NCI-H2081 (cell line): ENCODE data around the gene ARMH4.
"Not testable (repeated sequence)": the region's sequence is repeated elsewhere in the genome, so short reads cannot be mapped to it uniquely, and the experiment has no call there.

Experiments
- DNase-seq, 2 experiments: peaks; one replicate each; lab custom pipeline; 2025; lab: John Stamatoyannopoulos, UW

ARMH4 gene

DNA sequence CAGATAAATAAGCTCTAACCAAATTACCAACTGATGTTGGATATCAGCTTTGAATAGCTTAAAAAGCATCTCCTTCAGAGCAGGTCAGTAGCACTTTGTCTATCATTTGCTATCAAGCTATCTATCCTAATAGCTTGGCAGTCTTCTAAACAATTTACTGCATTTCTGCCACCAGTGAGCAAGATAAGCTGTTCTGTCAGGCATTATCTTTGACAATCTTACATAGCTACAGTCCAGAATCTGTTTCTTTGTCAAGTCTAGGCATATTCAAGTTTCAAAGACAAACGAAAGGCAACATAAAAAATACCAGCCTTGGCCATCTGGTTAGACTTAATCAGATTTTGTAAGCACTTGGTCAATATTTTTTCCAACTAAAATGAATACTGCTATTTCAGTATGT is 5.6 kb downstream of the ARMH4 start:
- no peak for DNase-seq

DNA sequence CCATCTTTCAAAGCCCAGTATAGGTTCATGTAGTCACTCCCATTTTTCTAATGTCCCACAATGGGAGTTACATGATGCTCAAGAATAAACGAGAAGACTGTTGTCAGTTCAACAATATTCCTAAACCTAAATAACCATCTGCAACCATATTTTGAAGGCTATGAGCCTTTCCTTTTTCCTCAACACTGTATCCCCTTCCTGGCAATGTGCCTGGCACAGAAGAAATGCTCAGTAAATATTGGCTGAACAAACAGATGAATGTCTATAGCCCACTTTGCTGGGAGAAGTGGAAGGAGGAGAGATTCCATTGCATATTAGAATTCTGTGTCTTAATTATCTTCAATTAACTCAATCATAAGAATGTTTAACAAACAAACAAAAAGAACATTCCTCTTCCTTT is 6.1 kb downstream of the ARMH4 start:
- DNase-seq: no peak

DNA sequence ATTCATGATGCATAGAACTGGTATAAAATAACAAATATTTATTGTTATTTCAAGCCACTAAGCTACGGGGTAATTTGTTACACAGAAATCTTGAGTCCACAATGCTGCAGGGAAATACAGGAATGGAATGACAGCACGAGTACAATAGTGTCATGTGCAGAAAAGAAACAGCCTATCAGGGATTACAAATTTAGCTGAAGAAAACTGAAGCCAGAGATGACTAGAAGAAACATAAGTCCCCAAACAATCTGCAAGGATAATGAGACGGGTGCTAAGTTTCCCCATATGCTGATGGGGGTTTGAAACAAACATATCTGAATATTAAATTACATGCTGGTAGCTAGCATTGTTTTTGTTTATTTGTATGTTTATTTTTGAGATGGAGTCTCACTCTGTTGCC is 8.9 kb downstream of the ARMH4 start:
- DNase-seq: no peak

DNA sequence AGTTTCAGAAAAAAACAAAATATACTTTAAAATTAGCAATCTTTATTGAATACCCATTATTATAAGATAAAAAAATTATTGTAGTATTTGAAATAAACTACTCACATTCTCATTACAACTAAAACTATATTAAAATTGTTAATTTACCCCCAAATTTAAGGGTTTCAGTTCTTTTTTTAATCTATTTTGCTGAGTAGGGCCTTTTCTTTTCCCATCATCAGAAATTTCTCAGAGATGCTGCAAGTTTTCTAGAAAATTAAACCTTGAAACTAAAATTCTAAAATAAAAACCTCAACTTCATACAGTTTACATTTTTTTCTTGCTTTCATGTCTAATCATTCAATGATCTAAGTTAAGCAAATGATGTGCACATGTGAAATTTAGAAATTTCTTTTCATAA is 10.1 kb downstream of the ARMH4 start:
- no peak for DNase-seq

DNA sequence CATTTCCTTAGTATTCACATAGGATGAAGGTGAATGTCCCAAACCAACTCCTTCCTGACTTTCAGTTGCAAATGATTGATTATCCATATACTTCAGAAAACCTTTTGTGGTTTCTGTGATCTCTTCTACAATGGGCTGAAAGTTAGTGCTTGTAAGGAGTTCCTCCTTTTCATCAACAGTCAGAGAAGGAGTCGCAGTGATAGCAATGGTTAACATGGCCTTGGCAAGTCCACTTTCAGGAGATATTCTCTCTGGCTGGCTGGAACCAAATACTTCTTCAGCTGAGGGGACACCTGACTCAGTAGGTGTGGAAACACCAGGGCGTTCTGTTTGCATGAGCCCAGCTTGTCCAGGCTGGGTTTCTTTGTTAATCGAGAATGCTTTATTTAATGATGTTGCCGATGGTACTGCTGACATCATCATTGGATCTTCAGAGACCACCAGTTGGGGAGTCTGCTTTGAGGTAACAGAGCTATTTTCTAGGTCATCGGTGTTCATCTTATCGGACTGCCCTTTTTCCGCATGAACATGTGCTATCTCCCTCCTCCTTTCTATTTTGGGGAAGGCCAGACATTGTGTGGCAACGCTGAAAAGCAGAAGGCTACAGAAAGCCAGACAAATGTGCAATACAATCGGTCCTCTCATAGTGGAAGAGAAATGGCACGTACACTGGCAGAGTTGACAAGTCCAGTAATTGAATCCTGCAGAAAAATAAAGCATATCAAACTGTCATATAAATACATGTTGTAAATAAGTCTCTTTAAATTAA is 13.1 kb downstream of the ARMH4 start:
- no peak for DNase-seq

DNA sequence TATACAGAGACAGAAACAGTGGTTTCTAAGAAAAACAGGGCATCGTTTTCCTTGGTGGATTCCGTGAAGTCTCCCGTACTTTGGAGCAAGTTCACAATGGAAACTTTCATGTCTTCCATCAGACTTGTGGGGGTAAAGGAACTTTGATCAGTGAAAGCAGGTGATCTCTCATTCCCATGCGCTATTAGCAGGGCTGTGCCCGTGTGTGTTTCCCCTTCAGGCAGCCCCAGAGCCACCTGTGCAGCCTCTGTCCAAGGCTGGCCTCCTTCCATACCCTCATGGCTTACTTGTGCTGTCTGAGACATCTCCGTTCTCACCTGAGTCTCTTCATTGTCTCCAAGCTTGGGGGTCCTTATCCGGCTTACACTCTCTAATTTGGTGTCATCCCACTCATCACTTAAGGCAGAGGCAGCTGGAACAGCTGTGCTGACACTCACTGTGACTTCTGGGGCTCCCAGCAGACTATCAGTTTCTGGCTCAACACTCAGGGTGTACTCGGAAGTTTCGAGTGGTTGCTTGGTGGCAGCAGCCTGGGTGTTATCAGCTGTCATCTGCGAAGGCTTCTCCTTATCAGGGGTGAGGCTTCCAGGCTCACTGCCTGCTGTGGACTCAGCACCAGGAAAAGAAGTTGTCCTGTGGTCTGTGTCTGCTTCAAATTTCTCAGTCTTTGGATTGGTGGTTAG is 13.8 kb downstream of the ARMH4 start:
- DNase-seq: no peak

DNA sequence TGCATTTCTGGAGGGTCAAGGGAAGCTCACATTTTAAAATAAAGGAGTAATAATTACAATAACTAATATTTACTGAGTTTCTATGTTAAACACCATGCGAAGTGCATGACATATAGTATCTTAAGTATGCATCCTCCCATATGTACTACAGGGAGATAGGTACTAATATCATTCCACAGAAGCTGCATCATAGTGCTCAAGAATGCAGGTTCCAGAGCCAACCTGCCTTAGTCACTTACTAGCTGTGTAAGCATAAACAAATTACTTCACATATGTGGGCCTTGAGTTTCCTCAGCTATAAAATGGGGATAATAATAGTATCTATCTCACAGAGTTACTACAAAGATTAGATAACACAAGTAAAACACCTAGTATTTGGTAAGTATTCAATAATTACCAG is 18.3 kb downstream of the ARMH4 start:
- DNase-seq: no peak

DNA sequence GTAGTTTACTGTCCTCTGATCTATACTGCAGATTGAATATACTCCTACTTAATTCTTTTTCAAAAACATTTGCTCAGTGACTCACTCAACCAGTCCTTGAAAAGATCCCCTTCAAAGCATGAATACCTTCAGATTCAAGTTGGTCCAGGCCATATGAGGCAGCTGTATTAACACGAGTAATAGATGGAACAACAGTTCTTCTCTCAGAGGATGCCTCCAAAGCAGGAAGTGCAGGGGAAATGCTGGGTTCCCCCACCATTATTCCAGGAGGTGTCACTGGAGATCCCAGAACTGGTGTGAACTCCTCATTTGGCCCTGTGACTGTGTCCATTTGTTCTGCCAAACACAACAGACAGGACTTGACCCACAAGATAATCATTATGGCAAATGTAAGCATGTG is 20.6 kb downstream of the ARMH4 start:
- DNase-seq: no peak

DNA sequence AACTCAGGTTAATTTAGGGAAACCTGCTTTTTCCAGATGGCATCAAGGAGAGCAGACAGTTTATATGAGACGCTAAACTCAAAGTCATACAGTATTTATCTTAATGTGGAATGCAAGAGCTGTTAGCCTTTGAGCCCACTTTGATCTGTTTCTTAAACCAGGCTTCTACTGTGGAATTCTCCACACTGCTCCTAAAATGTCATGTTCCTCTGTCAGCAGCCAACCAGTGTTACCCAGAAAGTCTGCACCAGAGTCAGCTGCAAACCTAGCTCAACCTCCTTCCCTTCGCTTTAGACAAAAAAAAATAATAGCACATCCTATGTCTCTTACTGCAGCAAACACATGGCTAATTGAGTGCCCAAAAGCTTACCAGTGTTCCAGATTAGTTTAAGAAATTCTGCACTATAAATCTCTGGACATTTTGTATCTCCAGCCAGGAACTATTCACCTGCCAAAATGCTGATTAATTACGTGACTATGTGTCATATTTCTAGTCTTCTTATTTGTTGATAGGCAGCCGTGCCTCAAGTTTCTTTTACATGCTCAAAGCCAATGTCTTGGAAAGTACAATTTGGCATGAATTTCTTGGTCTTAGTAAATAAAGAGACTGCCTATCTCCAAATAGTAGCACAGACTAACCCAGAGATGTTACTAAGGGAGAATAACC is 21.8 kb downstream of the ARMH4 start:
- DNase-seq: no peak

DNA sequence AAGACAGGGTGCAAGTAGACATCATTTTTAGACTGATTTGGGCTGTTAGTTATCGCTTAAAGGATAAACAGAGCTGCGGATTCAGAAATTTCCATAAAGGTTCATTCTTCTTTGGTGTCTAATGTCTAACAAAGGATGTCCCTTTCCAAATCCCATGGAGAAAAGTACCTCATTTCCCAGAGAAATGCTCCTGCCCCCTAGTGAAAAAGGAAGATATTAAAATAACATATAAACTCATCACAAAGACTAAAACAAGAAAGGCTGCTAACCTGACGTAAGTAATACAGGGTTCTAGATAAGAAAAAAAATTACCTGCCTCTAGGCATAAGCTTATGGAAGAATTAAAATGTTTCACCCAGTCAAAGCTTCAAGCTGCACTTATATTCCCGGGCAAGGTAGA is 22.8 kb downstream of the ARMH4 start:
- no peak for DNase-seq

DNA sequence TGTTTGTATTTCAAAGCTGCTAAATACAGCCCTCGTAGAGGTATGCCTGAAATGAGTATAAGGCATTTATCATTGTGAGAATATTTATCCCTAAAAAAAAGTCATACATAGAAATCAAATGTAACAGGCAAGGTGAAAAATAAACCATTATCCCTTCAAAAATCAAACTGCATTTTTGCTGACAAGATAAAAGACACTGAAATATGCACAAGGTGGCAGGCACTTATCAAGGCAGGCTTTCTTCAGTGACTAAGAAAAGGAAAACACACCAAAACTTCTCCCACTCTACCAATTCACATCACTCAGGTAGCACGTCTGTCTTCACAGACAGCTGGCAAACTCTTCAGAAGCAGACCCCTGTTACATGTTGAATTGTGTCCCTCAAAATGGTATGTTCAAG is 23.6 kb downstream of the ARMH4 start:
- no peak for DNase-seq

DNA sequence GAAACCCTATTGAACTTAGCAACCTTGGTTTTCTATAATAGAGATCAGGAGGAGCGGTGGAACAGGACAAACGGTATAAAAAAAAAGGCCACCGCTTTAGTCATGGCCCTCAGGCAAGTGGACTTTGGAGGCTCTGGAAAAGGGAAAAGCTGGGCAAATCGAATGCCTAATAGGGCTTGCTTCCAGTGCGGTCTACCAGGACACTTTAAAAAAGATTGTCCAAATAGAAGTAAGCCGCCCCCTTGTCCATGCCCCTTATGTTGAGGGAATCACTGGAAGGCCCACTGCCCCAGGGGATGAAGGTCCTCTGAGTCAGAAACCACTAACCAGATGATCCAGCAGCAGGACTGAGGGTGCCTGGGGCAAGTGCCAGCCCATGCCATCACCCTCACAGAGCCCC is 29.5 kb downstream of the ARMH4 start:
- not testable (repeated sequence) for DNase-seq

DNA sequence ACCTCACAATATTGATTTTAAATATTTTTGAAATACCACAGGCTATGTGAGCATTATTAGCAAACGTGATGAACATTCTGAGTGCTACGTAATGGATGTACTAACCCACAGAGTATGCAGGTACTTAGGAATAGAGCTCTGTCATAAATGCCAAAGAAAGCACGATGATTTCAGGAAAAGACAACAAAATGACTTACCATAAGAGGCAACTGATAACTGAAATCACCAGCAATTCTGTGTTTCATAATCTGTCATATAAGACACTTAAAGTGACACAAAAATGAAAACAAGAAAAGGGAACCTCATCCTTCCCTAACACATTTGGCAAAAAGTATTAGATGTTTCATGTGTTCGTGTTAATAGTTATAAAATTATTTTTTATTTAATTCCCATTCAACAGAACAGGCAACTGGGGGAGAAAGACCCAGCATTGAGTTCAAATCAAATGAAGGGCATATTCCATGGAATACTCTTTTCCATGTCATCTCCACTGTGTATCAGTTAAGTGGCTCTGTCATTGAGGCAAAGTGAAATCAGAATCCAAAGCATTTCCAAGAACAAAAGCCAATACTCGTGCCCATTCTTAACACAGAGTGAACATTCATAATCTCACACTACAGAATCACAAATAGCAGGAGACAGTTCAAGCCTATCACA is 30.4 kb downstream of the ARMH4 start:
- DNase-seq: no peak

DNA sequence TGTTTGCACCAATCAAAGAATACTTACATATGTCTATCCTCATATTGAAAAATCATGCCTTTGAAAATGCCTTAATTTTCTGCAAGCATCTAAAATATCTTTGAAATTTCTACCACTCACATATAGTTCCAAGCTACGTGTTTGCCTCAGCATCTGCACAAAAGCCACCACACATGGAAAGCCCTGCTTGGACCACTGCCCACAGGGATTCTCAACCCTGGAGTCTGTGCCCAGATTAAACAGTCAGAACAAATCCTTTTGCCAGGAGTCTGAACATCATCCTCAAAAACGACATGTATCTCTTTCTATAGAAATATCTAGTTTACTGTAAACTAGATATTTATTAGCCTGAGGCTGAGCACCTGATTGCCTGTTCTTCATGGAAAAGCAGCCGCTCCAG is 32.6 kb downstream of the ARMH4 start:
- DNase-seq: no peak

DNA sequence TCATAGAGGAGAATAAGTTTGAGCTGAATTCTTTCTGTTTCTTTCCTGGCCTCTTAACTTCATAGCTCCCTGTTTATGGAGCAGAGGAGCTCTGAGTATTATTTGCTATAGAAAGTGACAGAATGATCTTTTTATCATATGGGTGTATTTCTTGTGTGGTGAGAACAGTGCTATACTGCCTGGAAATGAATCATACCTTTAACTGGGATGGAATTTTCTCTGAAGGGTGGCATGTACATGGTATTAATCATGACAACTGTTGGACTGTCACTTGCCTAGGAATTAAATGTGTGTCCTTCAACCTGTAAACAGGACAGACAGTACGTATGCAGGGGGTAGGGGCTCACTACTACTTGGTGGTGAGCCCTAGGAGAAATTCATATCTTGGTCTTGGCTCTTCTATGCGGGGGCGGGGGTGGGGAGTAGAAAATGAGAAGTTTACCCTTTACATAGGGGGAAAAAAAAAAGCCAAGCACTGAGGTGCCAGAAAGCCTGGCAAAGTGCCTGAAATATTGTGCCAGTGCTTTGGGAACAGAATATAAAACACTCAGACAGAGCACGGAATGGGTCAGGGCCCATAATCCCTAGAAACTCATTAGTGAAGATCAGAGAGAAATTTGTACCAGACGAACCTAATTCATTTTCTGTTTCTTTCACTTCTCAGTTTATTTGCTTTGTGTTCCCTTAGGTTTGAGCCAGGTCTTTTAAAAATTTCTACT is 33.8 kb downstream of the ARMH4 start:
- DNase-seq: no peak

DNA sequence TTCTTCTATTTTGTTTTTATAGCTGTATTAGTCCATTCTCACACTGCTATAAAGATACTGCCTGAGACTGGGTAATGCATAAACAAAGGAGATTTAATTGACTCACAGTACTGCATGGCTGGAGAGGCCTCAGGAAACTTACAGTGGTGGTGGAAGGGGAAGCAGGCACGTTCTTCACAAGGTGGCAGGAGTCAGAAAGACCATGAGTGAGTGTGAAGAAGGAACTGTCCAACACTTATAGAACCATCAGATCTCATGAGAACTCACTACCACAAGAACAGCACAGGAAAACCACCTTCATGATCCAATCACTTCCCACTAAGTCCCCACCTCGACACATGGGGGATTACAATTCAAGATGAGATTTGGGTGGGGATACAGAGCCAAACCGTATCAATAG is 42.3 kb downstream of the ARMH4 start:
- DNase-seq: no peak

DNA sequence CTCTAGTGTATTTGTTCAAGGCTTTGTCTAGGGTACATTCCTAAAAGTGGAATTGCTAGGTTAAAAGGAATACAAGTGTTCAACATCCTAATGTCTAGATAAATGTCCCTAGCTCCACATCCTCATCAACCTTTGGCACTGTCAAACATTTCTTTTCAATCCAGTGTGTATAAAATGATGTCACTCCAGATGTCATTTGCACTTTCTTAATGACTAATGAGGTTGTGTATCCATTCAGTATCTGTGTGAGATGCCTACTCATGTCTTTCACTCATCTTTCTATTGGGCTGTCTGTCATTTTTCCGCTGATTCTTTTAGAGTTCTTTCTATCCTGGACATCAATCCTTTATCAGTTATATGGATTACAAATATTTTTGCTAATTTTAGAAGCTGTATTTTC is 43.3 kb downstream of the ARMH4 start:
- DNase-seq: no peak

DNA sequence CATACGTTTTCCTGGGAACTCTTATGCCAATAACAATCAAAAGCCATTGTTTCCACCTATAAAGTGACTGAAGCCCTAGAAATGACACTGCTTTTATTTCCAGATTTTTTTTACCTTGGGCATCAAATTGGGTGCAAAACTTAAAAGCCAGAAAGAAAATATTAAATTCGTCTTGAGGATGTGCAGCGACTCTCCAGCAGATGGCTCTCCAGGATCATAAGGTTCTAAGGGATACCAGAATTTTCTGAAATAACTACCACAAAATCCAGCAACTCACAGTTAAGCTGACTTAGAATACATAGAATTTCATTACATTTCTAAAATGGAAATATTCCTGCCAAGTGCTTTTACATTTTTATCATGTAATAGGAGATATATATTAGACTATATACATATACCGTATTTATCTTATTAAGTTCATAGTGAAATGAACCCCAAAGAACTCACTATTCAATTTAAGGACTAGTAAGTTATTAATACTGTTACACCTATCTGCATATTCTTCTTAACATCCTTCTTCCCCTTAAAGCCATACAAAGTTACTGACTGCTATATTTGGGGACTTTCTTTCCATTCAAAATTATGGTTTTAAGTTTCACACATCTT is 44.0 kb downstream of the ARMH4 start:
- peak; percentile 45 to 54 for DNase-seq

DNA sequence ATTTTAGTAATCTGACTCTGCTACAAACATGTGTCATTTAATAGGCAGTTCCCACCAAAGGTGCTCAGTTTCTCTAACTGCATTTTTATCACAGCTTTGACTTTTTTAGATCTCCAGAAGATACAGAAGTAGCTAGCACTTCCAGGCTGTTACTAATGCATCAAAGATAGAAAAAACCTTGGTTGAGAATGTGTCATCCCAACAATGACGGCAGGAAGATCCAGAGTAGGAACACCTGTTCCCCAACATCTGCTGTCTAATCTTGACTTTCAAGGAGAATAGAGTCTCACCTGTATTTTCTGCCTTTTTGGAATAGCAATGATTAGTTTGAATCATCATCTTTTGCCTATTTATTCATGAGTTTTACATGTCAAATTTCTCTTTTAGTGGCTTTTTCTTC is 45.0 kb downstream of the ARMH4 start:
- DNase-seq: no peak

DNA sequence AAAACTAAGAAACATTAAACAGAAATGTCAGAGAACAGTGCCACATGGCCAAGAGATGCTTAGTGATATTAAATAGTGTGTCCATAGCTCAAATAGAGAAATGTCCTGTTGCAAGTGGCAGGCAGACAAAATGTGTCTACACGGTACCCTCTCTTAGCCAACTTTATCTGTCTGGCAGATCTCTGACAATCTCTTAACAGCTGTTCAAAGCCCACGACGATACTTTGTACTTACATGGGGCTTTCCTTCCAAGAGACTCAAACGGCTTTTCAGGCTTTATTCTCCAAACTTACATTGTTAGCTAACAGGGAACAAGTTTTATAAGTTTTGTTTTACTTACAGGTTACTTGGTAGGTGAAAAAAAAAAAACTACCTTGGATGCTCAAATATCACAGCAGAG is 45.6 kb downstream of the ARMH4 start:
- DNase-seq: no peak

DNA sequence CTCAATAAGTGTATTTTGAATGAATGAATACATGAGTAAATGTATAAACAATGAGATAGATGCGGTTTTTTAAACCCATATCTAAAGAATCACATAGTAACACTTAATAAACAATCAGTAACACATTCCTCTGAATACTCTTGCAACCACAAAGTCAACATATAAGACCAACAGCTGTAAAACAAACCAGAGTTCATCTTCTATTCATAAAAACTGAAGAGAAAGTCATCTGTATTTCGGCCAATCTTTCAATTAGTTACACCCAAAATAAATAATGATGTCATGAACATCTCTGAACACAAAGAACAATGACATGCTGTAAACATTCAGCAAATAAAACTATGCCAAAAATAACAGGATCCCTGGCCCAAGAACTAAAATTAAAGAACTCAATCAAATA is 47.2 kb downstream of the ARMH4 start:
- no peak for DNase-seq
